SK-N-SH (cell line): ENCODE data around the gene CLMP. TPM values are rescaled to one million over a fixed set of nuclear protein-coding genes. Genes with fewer than 3 reads are reported as not detected.

Source experiments
- CTCF ChIA-PET: fragments of 300-600, 350-600 bp; formaldehyde crosslinking; extraction: SDS; loops from one replicate; lab custom pipeline; 2021; lab: Yijun Ruan, JAX
- POLR2A ChIA-PET: fragments of 350-600 bp; sonication (Branson Sonifier 250); formaldehyde crosslinking; extraction: SDS; loops from one replicate; lab custom pipeline; 2020; ENCODE audit warnings: antibody characterized with exemption, inconsistent platforms; lab: Yijun Ruan, JAX
- DNase-seq: peaks from one replicate; pipeline ENCODE4 v3.0.0; 2012
- H2AFZ ChIP-seq: fragments of 200-600 bp; sonication (generic); 2 replicates; pipeline ENCODE4 v1.8.1; 2016; ENCODE audit warnings: antibody characterized with exemption, mild to moderate bottlenecking, low read depth
- H3F3A ChIP-seq: fragments of 200-600 bp; sonication (generic); replicated peaks from 2 replicates; pipeline ENCODE3; 2016; ENCODE audit warnings: antibody characterized with exemption, mild to moderate bottlenecking; ENCODE audit not compliant: insufficient read depth
- H3K27ac ChIP-seq, 2 experiments: fragments of 200-500 bp in 1 of 2; fragments of 200-600 bp in 1 of 2; sonication (Bioruptor generic) in 1 of 2; sonication (generic), shearing (Covaris generic) in 1 of 2; 2 replicates each; pipeline versions ENCODE4 v1.5.1 to v1.6.1; 2014 to 2016; ENCODE audit warnings: low read depth in 2 of 2, inconsistent platforms in 1 of 2, low read length in 1 of 2, mild to moderate bottlenecking in 1 of 2, mixed read lengths in 1 of 2
- H3K27me3 ChIP-seq: fragments of 200-600 bp; sonication (generic), shearing (Covaris generic); 2 replicates; pipeline ENCODE4 v1.6.1; 2016; ENCODE audit warnings: mixed run types; ENCODE audit not compliant: insufficient read depth
- H3K36me3 ChIP-seq, 2 experiments: fragments of 200-500 bp in 1 of 2; fragments of 200-600 bp in 1 of 2; sonication (Bioruptor generic) in 1 of 2; sonication (generic) in 1 of 2; replicated peaks in 1 of 2; 2 replicates each; pipeline versions ENCODE3 to v1.5.1; 2014 to 2016; ENCODE audit warnings: low read length in 1 of 2, mild to moderate bottlenecking in 1 of 2; ENCODE audit not compliant: insufficient read depth in 2 of 2, control insufficient read depth in 1 of 2
- H3K4me1 ChIP-seq, 2 experiments: fragments of 200-500 bp in 1 of 2; fragments of 200-600 bp in 1 of 2; sonication (Bioruptor generic) in 1 of 2; sonication (generic), shearing (Covaris generic) in 1 of 2; 2 replicates each; pipeline versions ENCODE4 v1.5.1 to v1.6.1; 2014 to 2016; ENCODE audit warnings: low read depth in 1 of 2, low read length in 1 of 2, mixed run types in 1 of 2; ENCODE audit not compliant: insufficient read depth in 2 of 2, control insufficient read depth in 1 of 2
- H3K4me2 ChIP-seq: fragments of 200-600 bp; sonication (generic), shearing (Covaris generic); 2 replicates; pipeline ENCODE4 v1.6.1; 2017; ENCODE audit warnings: mixed run types
- H3K4me3 ChIP-seq, 2 experiments: fragments of 200-500 bp in 1 of 2; fragments of 200-600 bp in 1 of 2; sonication (Bioruptor generic) in 1 of 2; sonication (generic), shearing (Covaris generic) in 1 of 2; 2 replicates each; pipeline versions ENCODE4 v1.5.1 to v1.8.1; 2014 to 2016; ENCODE audit warnings: low read depth in 2 of 2, inconsistent platforms in 1 of 2, low read length in 1 of 2, mild to moderate bottlenecking in 1 of 2, mixed read lengths in 1 of 2, moderate library complexity in 1 of 2
- H3K79me2 ChIP-seq: fragments of 200-600 bp; sonication (generic); 2 replicates; pipeline ENCODE4 v1.8.1; 2017; ENCODE audit warnings: mild to moderate bottlenecking; ENCODE audit not compliant: insufficient read depth
- H3K9ac ChIP-seq: fragments of 200-600 bp; sonication (generic); 2 replicates; pipeline ENCODE4 v1.6.1; 2017; ENCODE audit warnings: mixed run types
- H3K9me2 ChIP-seq: fragments of 200-600 bp; sonication (generic); 2 replicates; pipeline ENCODE4 v1.6.1; 2017; ENCODE audit warnings: mixed run types
- H3K9me3 ChIP-seq: fragments of 200-600 bp; sonication (generic); 2 replicates; pipeline ENCODE4 v1.6.1; 2017; ENCODE audit warnings: mixed run types, mild to moderate bottlenecking, moderate library complexity
- H4K20me1 ChIP-seq: fragments of 200-600 bp; sonication (generic); 2 replicates; pipeline ENCODE4 v1.6.1; 2017; ENCODE audit warnings: mild to moderate bottlenecking, mixed run types; ENCODE audit not compliant: insufficient read depth
- CHD2 ChIP-seq: fragments of 150-350 bp; IDR thresholded peaks from 2 replicates; pipeline ENCODE4 v1.6.1; 2018; ENCODE audit warnings: low read length; ENCODE audit not compliant: partially characterized antibody
- ELF1 ChIP-seq: IDR thresholded peaks from 2 replicates; pipeline ENCODE4 v1.4.0; 2012
- FOSL2 ChIP-seq: IDR thresholded peaks from 2 replicates; pipeline ENCODE4 v1.4.0; 2012; ENCODE audit warnings: low read depth, mild to moderate bottlenecking, moderate library complexity, borderline replicate concordance
- FOXJ3 ChIP-seq: sonication (generic); formaldehyde crosslinking; IDR thresholded peaks from 2 replicates; pipeline ENCODE4 v1.5.1; 2020; ENCODE audit warnings: mild to moderate bottlenecking, missing genetic modification reagents
- FOXM1 ChIP-seq: IDR thresholded peaks from 2 replicates; pipeline ENCODE4 v1.4.0; 2012; ENCODE audit warnings: low read depth, mild to moderate bottlenecking
- GATA2 ChIP-seq: sonication (generic); formaldehyde crosslinking; IDR thresholded peaks from 2 replicates; pipeline ENCODE4 v1.5.0; 2020; ENCODE audit warnings: mild to moderate bottlenecking, missing genetic modification reagents
- MAX ChIP-seq: IDR thresholded peaks from 2 replicates; pipeline ENCODE4 v1.4.0; 2012; ENCODE audit warnings: low read depth
- NFIC ChIP-seq: IDR thresholded peaks from 2 replicates; pipeline ENCODE4 v1.4.0; 2012; ENCODE audit warnings: borderline replicate concordance
- NRF1 ChIP-seq: IDR thresholded peaks from 2 replicates; pipeline ENCODE4 v1.6.1; 2012; ENCODE audit warnings: low read depth, mild to moderate bottlenecking, low read length
- RAD21 ChIP-seq: IDR thresholded peaks from 2 replicates; pipeline ENCODE4 v1.6.1; 2012; ENCODE audit warnings: mild to moderate bottlenecking, low read length
- RXRA ChIP-seq: IDR thresholded peaks from 2 replicates; pipeline ENCODE4 v1.4.0; 2012; ENCODE audit warnings: low read depth, mild to moderate bottlenecking, borderline replicate concordance
- SIN3A ChIP-seq: IDR thresholded peaks from 2 replicates; pipeline ENCODE4 v1.6.1; 2012; ENCODE audit warnings: low read depth, mild to moderate bottlenecking, low read length, moderate library complexity, borderline replicate concordance
- SMC3 ChIP-seq: IDR thresholded peaks from 2 replicates; pipeline ENCODE4 v1.6.1; 2012; ENCODE audit warnings: low read depth, low read length, improper control_type of control experiment
- TEAD4 ChIP-seq: IDR thresholded peaks from 2 replicates; pipeline ENCODE4 v1.4.0; 2012; ENCODE audit warnings: mild to moderate bottlenecking, borderline replicate concordance; ENCODE audit not compliant: insufficient read depth
- USF1 ChIP-seq: IDR thresholded peaks from 2 replicates; pipeline ENCODE4 v1.4.0; 2012; ENCODE audit warnings: low read depth, borderline replicate concordance
- USF2 ChIP-seq: fragments of 150-350 bp; IDR thresholded peaks from 2 replicates; pipeline ENCODE4 v1.6.1; 2017; ENCODE audit warnings: antibody characterized with exemption, low read length, low read depth, borderline replicate concordance
- YY1 ChIP-seq: IDR thresholded peaks from 2 replicates; pipeline ENCODE4 v1.4.0; 2012; ENCODE audit warnings: low read depth, mild to moderate bottlenecking
- ZBTB33 ChIP-seq: IDR thresholded peaks from 2 replicates; pipeline ENCODE4 v1.4.0; 2012; ENCODE audit warnings: low read depth, borderline replicate concordance
- WGBS: methylation state at CpG from one replicate; pipeline ENCODE4 v1.1.6; 2017; ENCODE audit warnings: low lambda C conversion rate; 5-methylcytosine and 5-hydroxymethylcytosine counted together
- polyA plus RNA-seq, 3 experiments: library from polyadenylated mRNA; depleted of rRNA; stranded (reverse); fragments of >200 nt; gene quantifications; 2 replicates each; pipeline ENCODE4 v1.2.3, GENCODE V29; 2012

The CLMP gene
- polyA plus RNA-seq, 1 of the 3 experiments (the other 2 are of a cell fraction), result 61.9 TPM

GRCh38 chr11:123173040-123173855, 21.8 kb downstream of the CLMP start (continued):
- peak; percentile 87 for TF ChIP-seq TEAD4
- peak; percentile 44 for TF ChIP-seq ELF1
- peak; percentile 94 for TF ChIP-seq NFIC
- peak; percentile 78 for TF ChIP-seq MAX
- peak; percentile 80; the same call in 1 of the 2 replicates for TF ChIP-seq FOXM1
- TF ChIP-seq GATA2, result no peak
- TF ChIP-seq USF2, result no peak
- peak; percentile 75; the same call in 1 of the 2 replicates for TF ChIP-seq RXRA
- TF ChIP-seq ZBTB33, result peak; percentile 67; the same call in 1 of the 2 replicates

GRCh38 chr11:123170929-123171328, 24.1 kb downstream of the CLMP start:
- Histone ChIP-seq H3K79me2 (peaks cover 69% of the 10 kb centered on the region), H2AFZ (no peak overlapping the region), H3K9me2 (no peaks in the 10 kb centered on the region), H3K4me1 (peaks cover 9 to 56% of the 10 kb centered on the region in 2 experiments; a peak in 3 of 4 replicates), H4K20me1 (no peaks in the 10 kb centered on the region; the same call in 1 of the 2 replicates), H3K4me3 (no peak overlapping the region), H3K9ac (no peak overlapping the region), H3K4me2 (no peak overlapping the region), H3F3A (peaks cover 45% of the 10 kb centered on the region), H3K36me3 (peaks cover 14 to 23% of the 10 kb centered on the region in 2 experiments), H3K9me3 (no peaks in the 10 kb centered on the region), H3K27me3 (no peaks in the 10 kb centered on the region), H3K27ac (no peak overlapping the region)
- 97% methylated on average over 3 of the region's 3 CpGs for WGBS
- TF ChIP-seq TEAD4 (no peak), FOXJ3 (CRISPR knock-in tag) (no peak), SIN3A (no peak), USF1 (no peak), CHD2 (no peak), YY1 (no peak), RAD21 (no peak), NRF1 (no peak), SMC3 (no peak), NFIC (no peak), FOSL2 (no peak), USF2 (no peak)
- DNase-seq, result no peak
- POLR2A ChIA-PET, result no interaction called here
- CTCF ChIA-PET, result interaction anchor here (1.1 to 1.6 kb wide), 2 partner anchors 59 to 90 kb away, joined by 3 to 6 read pairs; no protein-coding TSS in a partner anchor
